CD4-positive, alpha-beta T cell treated with Interleukin-4 for 1 hour (primary cell): ENCODE results near the gene RARS1.

Experiments used
- DNase-seq, 2 donors: peaks; one replicate each; pipeline ENCODE4 v3.0.0-alpha.2; 2020 to 2022

Gene RARS1

DNA sequence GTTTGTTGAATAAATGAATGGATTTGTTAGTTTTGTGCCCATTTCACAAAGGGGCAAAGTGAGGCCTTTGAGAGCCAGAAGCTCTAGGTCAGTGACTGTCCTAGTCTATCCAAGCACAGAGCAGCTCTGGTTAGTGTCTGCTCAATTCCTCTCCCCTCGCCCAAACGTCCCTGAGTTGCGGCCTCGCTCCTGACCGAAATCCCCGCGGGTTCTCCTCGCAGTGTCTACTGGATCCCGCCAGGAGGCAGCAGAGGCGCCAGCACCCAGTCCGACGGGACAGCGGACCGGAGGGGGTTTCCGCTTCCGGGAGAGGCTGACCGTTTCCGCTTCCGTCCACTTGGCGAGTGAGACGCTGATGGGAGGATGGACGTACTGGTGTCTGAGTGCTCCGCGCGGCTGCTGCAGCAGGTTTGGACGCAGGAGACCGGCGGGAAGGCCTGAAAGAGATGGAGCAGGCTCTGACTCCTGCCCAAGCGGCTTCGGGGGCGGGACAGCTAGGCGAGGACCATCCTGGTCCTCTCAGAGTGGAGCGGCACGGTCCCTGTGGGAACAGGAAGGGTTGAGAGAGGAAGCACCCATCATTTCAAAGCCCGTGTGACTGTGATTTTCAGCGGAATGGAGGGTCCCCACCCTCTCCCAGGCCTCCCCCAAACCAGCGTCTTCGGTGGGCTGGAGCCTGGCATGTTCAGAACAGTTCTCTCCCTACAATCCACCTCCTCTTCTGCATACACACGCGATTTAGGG is at the start of gene RARS1:
RARS1 (plus strand) TSS at position 336 of the 744 bp plus-strand sequence; CDS start at position 364, 28 bp downstream.
- peak; percentile 89 to 90 for DNase-seq

DNA sequence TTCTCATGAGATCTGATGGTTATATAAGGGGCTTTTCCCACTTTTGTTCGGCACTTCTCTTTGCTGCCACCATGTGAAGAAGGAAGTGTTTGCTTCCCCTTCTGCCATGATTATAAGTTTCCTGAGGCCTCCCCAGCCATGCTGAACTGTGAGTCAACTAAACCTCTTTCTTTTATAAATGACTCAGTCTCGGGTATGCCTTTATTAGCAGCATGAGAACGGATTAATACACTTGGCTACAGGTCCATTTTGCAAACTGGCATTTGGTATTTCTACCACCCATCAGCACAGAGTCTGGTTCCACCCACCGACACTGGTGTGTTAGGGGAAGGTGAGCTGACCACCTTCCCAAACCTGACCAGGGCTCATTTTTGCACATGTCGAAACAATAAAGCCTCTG is 47.9 kb upstream of the RARS1 start:
- no peak for DNase-seq

DNA sequence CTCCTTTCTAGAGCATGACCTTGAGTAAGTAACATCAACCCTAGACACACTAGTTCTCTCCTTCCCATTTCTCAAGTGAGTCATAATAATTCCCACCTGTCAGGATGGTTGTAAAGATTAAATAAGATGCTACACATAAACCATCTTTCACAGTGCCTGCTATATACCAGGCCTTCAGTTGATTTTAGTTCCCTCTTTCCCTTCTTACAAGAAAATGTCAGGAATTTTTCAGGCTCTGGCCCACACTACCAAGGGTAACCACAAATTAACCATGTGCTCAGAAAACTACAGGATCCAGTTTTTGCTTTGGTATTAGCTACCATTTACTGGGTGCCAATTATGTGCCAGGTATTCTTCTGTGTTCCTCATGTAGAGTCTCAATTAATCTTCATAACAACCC is 42.7 kb upstream of the RARS1 start:
- DNase-seq = no peak

DNA sequence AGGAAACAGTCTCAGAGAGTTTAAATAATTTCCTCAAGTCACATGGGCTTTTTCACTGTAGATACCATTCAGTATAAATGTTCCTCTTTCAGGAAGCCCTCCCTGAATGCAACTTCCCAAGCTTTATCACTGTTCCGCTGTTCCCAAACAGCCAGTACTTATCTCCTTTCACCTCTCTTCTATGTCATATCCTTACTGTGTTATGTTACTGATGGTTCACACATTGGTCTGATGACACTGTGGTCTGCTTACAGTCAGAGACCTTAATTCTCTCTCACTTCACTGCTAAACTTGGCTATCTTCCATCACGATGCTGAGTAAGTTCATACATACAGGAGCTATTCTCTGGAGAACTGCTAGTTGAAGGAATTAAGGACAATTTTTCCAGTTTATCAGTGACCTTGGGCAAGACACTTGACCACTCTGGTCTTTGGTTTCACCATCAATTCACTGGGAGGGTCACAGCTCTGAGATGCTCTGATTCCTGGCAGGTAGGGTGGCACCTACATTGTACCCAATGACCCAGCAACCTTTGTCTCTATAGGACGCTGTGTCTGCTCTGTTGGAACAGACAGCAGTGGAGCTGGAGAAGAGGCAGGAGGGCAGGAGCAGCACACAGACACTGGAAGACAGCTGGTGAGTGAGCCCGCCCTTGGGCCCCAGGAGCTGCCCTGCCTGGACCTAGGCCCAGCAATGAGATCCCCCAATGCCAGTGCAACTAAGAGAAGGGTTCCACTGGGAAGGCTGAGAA is 42.1 kb upstream of the RARS1 start:
- no peak for DNase-seq

DNA sequence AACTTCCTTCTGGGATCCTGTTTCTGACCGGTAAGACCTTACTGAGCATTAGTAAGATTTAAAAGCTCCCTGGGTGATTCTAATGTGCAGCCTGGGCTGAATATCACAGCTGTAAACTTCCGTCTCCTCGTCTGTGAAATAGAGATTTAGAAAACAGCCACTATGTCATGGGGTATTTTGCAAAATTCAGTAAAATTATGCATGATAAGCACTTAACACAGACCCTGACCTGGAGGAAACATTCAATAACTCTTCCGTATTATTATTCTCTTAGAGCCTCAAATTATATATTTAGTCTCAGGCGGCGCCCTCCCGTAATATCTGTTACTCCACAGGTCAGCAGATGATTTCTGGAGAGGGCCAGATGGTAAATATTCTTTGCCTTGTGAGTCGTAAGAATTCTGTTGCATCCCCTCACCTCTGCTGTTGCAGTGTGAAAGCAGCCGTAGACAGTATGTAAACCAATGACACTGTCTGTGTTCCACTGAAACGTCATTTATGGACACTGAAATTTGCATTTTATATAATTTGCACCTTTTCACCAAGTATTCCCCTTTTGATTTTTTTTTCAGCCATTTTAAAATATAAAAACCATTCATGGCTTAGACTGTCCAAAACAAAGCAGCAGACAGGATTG is 39.2 kb upstream of the RARS1 start:
- DNase-seq = no peak

DNA sequence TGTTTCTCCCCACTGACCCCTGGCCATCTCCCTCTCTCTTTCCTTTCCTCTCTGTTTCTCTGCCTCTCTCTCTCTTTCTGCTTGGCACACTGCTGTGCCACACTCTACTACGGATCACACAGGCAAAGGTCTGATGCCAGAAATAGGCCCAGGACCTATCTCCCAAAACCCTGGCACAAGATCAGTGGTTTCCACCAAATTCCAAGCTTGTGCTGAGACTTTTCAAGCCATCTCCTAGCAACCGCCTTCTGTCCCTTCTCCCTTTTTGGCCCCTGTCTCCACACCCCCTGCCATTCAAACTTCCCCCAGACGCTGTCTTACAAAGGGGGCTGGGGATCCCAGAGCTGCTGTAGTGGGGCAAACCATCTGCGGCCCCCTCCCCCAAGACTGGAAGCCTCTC is 38.5 kb upstream of the RARS1 start:
- no peak for DNase-seq

DNA sequence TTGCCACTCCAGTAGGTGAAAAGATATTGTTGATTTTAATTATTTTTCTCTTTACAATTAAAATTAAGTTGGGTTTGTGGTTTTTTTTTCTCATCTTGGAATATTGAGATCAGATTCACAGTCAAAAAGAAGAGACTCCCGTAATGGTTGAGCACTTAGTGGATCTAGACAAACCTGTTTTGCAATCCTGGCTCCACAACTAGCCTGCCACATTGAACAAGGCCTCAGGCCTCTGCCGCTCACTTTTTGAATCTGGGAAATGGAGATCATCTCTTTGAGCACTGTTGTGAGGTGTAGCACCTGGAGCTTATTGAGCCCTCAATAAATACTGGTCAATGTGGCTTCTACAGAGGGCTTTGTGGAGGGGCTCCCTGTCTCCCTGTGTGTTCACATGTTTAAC is 37.1 kb upstream of the RARS1 start:
- DNase-seq = no peak

DNA sequence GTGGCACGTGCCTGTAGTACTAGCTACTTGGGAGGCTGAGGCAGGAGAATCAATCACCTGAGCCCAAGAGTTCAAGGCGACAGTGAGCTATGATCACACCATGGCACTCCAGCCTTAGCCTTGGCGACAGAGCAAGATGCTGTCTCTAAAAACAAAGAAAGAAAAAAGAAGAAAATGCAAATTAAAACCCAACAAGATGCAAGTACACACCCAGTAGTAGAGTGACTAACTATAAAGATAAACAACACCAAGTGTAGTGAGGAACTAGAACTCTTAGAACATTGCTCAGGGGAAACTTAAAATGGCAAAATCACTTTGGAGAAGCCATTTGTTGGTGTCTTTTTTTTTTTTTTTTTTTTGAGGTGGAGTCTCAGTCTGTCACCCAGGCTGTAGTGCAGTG is 34.7 kb upstream of the RARS1 start:
- no peak for DNase-seq

DNA sequence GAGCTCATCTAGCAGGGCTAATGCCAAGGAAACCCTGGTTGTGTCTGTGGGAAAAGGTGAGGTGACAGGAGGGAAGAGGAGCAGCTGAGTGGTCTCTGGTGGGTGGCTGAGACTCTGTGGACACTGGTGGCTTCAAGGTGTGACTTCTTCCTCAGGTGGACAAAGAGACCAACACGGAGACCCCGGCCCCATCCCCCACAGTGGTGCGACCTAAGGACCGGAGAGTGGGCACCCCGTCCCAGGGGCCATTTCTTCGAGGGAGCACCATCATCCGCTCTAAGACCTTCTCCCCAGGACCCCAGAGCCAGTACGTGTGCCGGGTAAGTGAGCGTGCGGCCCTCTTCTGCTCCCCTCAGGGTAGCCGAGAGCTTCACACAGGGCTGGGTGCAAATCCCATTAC is 31.1 kb upstream of the RARS1 start:
- no peak for DNase-seq

DNA sequence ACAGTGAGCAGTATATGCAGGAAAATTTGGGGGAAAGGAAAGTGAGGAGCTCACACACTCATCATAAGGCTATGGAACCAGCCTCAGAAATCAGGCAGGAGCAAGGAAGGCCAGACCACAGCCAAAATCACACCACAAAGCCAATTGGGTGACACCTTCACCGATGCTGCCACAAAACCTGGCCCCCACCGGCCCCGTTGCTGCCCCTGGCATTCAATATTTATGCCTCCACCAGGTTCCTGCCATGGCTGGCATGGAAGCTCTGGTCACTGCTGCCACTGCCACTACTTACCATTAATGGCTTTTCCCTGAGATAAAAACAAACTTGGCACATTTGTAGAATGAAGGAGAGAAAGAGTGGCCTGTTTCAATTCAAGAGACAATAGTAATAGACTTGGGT is 28.7 kb upstream of the RARS1 start:
- no peak for DNase-seq

DNA sequence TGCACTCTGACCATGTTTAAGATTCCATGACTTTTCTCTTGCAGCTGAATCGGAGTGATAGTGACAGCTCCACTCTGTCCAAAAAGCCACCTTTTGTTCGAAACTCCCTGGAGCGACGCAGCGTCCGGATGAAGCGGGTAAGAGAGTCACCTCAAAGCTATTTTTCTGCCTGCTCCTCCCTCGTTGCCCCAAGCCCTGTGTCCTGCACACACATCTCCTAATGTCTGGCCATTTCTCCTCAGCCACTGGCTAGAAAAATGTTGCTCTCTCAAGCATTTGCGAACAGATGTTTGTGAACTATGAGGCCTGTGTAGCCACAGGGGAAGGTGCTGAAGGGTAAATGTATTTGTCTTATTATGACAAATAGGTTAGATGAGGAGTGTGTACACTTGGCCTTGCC is 25.7 kb upstream of the RARS1 start:
- DNase-seq = no peak

DNA sequence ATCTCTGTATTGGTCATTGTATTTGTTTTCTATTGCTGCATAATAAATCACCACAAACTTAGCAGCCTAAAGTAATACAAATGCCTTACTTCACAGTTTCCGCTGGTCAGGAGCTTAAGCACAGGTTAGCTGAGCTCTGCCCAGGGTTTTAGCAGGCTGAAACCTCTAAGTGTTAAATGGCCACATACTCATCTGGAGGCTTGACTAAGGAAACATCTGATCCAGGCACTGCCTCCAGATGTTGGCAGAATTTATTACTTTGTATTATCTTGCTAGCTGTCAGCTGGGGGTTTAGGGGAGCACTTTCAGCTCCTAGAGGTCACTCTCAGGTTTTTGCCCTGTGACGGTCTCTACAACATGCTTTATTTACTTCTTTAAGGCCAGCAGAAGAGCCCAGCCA is 23.2 kb upstream of the RARS1 start:
- no peak for DNase-seq

DNA sequence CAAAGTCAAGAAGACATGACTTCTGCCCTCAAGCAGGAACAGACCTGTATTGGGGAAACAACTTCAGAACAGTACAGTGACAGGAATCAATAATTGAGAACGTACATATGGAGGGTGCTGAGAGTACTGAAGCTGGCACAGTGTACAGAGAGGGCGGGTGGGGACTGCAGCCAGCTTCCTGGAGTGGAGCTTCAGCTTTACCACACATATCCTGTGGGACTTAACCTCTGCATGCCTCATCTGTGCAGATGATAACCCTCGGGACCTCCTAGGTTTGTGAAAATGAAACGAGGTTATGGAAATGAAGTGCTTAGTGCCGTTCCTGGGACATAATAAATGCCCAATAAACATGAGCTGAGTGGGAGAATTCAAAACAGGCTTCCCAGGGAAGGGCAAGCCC is 22.1 kb upstream of the RARS1 start:
- DNase-seq = no peak

DNA sequence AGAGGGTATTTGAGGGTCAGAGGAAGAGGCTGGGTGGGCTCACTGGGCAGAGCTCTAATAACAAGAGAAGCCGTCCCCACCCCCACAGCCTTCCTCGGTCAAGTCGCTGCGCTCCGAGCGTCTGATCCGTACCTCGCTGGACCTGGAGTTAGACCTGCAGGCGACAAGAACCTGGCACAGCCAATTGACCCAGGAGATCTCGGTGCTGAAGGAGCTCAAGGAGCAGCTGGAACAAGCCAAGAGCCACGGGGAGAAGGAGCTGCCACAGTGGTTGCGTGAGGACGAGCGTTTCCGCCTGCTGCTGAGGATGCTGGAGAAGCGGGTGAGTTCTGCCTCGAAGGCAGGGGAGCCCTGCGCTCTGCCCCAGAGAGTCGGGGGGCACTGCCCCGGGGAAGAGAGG is 21.6 kb upstream of the RARS1 start:
- no peak for DNase-seq

DNA sequence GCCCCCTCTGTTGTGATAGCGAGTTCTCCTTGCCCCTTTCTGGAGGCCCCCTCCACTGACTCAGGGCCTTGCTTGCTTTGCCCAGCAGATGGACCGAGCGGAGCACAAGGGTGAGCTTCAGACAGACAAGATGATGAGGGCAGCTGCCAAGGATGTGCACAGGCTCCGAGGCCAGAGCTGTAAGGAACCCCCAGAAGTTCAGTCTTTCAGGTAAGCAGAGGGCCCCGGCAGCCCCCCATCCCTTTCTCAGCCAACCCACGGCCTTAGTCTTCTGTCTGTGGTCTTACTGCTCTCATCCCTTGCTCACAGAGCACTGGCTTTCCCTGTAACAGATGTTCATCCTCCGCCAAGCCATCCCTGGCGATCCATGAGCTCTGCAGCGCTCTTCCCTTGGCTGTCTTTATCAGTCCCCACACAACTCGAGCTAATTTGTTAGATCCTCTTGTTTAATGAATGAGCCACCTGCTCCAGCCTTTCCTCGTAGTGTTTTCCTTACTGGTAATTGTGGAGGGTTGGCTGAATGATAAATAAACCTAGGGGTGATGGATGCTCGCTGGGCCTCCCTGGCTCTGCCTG is 18.4 kb upstream of the RARS1 start:
- DNase-seq = no peak

DNA sequence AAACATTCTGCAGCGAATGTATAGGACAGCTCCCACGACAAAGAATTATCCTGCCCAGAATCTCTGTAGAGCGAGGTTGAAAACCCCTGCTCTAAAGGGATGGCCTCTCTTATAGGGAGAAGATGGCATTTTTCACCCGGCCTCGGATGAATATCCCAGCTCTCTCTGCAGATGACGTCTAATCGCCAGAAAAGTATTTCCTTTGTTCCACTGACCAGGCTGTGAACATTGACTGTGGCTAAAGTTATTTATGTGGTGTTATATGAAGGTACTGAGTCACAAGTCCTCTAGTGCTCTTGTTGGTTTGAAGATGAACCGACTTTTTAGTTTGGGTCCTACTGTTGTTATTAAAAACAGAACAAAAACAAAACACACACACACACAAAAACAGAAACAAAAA is 17.4 kb upstream of the RARS1 start:
- no peak for DNase-seq

DNA sequence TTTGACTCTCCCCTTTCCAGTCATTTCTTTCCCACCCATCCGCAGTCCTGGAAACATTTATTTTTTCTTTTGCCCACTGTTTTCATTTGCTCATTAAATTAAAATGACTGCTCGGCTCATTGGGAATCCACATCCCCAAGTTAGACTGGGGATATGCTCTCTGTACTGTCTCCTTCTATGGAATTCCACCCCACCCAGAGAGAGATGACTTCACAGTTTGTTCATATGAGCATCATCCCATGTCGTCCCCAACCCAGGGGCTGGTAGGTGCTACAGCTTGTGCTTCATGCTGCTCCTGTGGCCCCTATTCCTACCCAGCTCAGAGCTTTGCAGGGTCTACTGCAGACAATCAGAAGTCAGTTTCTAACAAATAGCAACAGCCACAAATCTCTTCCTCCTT is 16.5 kb upstream of the RARS1 start:
- no peak for DNase-seq

DNA sequence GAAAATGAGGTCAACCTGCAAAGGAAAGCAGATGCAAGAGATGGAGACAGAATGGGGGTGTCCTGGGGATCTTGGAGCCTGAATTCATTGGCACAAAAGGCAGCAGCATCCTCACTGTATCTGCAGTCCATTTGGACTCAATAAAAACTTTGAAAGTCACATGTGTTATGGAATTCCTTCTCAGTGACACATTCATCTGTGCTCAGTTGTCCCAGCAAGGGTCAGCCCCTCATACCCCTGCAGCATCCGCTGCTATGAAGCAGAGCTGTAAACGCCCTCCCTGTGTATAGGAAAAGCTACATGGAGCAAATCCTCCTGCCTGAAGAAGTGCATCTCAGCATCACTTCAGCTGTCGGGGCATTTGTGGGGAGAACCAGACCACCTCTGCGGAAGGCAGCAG is 14.5 kb upstream of the RARS1 start:
- DNase-seq = no peak

DNA sequence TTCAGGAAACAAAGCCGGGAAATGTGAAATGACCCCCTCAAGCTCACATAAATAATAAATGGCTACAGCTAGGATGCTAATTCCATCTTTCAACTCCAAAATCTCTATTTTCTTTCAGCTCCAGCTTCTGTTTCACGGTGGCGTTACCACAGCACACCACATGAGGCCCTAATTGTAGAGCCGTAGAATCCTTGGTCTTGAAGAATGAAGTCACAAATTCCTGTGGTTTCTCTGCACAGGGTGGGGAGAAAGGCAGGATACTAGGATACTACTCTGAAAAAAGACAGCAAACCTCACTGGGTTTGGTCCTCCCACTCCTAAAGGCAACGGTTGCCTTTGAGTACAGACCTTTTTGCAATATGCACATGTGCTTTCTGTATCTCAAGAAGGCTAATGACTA is 13.9 kb upstream of the RARS1 start:
- DNase-seq = no peak

DNA sequence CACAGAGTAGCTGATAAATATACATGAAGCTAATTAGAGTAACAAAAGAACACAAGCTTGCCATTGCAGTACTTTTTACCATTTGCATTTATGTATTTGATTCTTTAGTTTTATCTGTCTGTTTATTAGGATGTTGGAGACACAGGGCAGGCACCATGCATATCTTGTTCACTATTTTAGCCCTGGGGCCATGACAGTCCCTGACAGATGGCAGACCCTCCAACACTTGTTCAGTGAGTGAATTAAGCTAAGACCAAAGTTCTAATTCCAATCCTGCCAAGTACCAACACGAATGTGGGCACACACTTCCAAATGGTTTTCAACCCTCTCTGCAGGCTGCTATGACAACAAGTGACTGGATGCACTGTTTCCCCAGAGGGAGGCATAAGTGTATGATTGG is 12.0 kb upstream of the RARS1 start:
- DNase-seq = no peak

DNA sequence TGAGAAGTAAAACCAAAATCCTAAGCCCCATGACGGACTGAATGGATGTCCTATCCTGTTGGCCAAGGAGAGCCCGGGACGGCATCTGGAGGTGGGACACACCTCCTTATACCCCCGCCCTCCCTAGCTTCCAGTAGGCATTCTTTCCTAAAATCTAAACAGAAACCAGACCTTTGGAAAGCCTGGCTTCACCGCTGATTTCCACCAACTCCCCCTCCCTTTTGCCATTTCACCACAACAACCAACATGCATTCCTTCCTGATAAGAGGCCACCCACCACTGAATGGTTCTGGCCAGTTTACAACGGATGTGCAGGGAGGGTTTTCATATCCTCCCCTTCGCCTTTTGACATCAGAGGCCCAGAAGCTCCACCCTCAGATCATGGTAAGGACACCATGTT is 9.2 kb upstream of the RARS1 start:
- DNase-seq = no peak

DNA sequence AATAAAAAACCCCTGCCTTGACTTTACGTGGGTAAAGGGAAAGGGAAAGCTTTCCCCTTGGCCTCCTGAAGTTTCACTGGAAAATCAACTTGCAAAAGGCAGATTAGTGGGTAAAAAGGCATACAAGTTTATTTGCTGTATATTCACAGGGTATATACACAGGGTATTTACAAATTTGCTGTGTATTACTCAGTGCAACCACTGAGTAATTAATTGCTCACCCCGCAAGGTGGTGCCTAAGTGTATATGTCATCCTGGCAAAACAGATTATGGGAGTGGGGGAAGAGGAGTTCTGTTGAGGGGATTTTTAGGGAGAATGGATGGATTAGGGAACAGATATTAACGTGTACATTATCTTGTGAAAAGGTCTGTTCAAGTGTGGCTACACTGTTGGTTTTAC is 7.1 kb upstream of the RARS1 start:
- DNase-seq = no peak

DNA sequence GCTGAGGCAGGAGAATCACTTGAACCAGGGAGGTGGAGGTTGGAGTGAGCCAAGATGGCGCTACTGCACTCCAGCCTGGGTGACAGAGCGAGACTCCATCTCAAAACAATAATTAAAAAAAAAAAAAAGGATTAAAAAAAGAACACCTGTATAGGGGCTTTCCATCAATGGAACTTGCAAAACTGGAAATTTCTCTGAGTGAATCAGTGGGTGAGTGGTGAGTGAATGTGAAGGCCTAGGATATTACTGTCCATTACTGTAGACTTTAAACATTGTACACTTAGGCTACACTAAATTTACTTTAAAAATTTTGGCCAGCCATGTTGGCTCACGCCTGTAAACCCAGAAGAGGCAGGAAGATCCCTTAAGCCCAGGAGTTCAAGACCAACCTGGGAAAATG is 5.7 kb upstream of the RARS1 start:
- no peak for DNase-seq

DNA sequence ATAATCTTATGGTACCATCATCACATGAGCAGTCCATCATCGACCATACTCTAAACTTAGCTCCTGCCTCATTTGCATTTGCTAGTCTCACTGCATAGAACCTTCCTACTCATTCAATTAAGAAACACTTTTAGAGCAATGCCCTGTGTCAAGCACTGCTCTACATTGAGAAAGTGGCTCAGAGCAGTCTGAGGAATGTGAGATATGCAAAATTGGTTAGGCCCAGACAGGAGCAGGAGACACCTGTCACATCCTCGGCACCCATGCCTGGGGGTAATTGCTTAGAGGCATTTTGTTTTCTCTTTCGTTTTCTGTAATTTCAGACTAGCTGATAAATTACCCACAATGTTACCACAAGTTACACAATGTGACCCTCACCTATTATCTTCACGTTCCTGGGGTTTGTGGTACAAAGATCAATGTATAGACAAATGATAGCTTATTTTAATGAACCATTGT is 4.9 kb upstream of the RARS1 start:
- peak in 1 of 2 donors; percentile 20 for DNase-seq
